ENCODE data around the gene CRABP2. TPM values are rescaled to one million over a fixed set of nuclear protein-coding genes. Genes with fewer than 3 reads are reported as not detected.
A peak's percentile ranks its signal among the peaks of the same experiment; 100 is the strongest.

Gene CRABP2
- total and polyA plus RNA-seq, 2 of the 4 experiments (the other 2 are of a cell fraction): 6.3 to 15.7 TPM

DNA sequence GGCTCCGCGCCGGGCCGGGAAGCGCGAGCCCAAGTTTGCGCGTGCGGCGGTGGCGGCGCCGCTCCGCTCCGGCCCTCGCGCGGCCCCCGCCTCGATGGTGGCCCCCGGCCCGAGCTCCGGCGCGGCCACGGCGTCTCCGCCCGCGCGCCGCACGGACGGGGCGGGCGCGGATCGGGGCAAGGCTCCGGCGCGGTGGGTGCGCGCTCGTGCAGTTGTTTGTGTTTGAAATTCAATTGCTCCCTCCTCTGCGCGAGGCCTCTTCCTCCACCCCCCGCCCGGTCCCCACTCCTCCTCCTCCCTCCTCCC lies 46.0 kb upstream of the CRABP2 start, which contains the start of gene HDGF (continued):
- TF ChIP-seq MAZ (IDR thresholded peaks at IDR 0.05; ENCODE audit: borderline replicate concordance, low read depth, low read length) (no peak), MAFK (IDR thresholded peaks at IDR 0.05; ENCODE audit: low read depth, low read length) (no peak), RFX5 (IDR thresholded peaks at IDR 0.05; ENCODE audit: low read depth, low read length) (no peak), SMC3 (IDR thresholded peaks at IDR 0.05; ENCODE audit: low read depth, low read length) (no peak)

DNA sequence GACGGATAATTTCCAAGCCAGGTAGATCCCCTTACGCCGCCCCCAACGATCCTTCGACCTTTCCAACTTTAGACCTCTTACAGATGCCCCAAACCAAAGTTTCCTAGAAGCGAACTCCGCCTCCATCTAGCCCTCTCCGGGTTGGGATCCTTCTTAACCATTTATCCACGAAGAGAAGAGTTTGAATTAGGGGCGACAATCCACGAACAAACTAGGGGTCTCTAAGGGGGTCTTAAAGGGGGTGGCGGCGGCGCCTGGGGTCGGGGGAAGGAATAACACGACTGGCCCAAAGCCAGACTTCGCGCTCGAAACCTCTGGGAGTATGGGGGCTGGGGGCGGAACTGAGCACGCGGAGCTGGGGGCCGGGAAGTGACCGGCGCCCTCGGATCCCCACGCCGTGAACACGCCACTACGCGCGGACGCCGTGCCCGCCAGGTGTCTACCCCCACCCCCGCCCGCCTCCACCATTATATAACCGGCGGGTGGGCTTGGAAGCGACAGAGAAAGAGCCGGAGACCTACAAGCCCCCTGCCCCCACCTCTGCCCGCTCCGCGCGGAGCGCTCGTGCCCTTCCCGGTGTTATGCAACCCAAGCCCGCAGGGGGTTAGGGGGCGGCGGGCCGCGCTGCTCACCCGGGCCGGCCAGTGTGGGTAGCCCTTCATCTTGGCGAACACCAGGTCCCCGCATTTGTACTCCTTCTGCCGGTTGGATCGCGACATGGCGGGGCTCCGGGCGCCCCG lies 45.5 kb upstream of the CRABP2 start:
- Histone ChIP-seq H2BK20ac (ENCODE audit: low read depth, low read length) (0 out of 2 replicates have a peak overlapping the region, but pooled peaks have one; percentile 13), H2AK5ac (ENCODE audit: low read depth, low read length) (peak overlapping the region; percentile 83; the same call in 1 of the 2 replicates), H3K9me3 (ENCODE audit: control insufficient read depth, insufficient read depth, low read length) (no peaks in the 10 kb centered on the region), H3K4ac (ENCODE audit: low read depth, low read length) (peak overlapping the region; percentile 98), H2AFZ (replicated peaks; ENCODE audit: low read length, poor library complexity) (peak overlapping the region; percentile 76), H3K27ac (ENCODE audit: insufficient read depth, low read length) (peak overlapping the region; percentile 95), H2BK15ac (ENCODE audit: low read depth, low read length) (peak overlapping the region; percentile 32; the same call in 1 of the 3 replicates), H3K9ac (ENCODE audit: low read depth, low read length) (peak overlapping the region; percentile 78), H4K20me1 (ENCODE audit: insufficient read depth, low read length) (0 out of 2 replicates have a peak, but pooled peaks cover 1% of the 10 kb centered on the region), H3K27me3 (ENCODE audit: control insufficient read depth, insufficient read depth, low read length) (no peaks in the 10 kb centered on the region), H2AK9ac (replicated peaks; ENCODE audit: low read depth, low read length, poor library complexity) (peak overlapping the region; percentile 100), H3K4me3 (ENCODE audit: insufficient read depth, low read depth, low read length) (peak overlapping the region; percentile 86), H3K36me3 (ENCODE audit: control insufficient read depth, insufficient read depth, low read length) (no peaks in the 10 kb centered on the region), H3K14ac (replicated peaks; ENCODE audit: low read depth, low read length) (peak overlapping the region; percentile 99), H3K23ac (ENCODE audit: low read depth, low read length) (peak overlapping the region; percentile 97), H3K79me1 (ENCODE audit: low read depth in 1 of 2, low read length in 2 of 2) (peaks cover 13 to 59% of the 10 kb centered on the region in 2 experiments), H3K18ac (ENCODE audit: low read depth, low read length) (peak overlapping the region; percentile 38), H3K9me1 (ENCODE audit: insufficient read depth, low read length) (peaks cover 17% of the 10 kb centered on the region; the same call in 1 of the 2 replicates), H4K91ac (ENCODE audit: insufficient read depth, low read depth, low read length) (peak overlapping the region; percentile 99), H3K4me2 (ENCODE audit: low read depth, low read length) (peak overlapping the region; percentile 93), H2BK120ac (ENCODE audit: low read depth, low read length) (peak overlapping the region; percentile 69), H4K5ac (ENCODE audit: low read depth, low read length) (peak overlapping the region; percentile 31), H3K56ac (ENCODE audit: extremely low read depth, insufficient read depth, low read length) (peak overlapping the region; percentile 81), H2BK5ac (ENCODE audit: low read depth, low read length, poor library complexity, severe bottlenecking) (peak overlapping the region; percentile 98), H4K8ac (ENCODE audit: low read depth in 2 of 2, low read length in 2 of 2) (peak overlapping the region; percentile 93 to 96), H3K4me1 (ENCODE audit: control insufficient read depth, insufficient read depth, low read length) (peaks cover 35% of the 10 kb centered on the region)
- ChIA-PET CTCF (interaction anchor here (1.3 kb wide), 1 partner anchor 45 kb away, joined by 4 read pairs; the partner anchor contains the start of gene CRABP2), POLR2A (ENCODE audit: unreplicated experiment) (interaction anchor here (1.2 kb wide), 1 partner anchor 16 kb away, joined by 7 read pairs; the partner anchor contains the start of gene PRCC)
- TSS peak; percentile 16 for BruUV-seq (replicated peaks)
- DNase-seq: no peak
- intact Hi-C loops (cut with micrococcal nuclease) (no loop called here), in situ Hi-C loops (cut with MboI; ENCODE audit: low sequenced_read_pairs) (no loop called here), dilution Hi-C loops (cut with HindIII; ENCODE audit: low sequenced_read_pairs, unreplicated experiment) (no loop called here)
- peak; percentile 10 for ATAC-seq (ENCODE audit: low read depth)
- WGBS, 2 experiments (ENCODE audit: extremely low coverage in 2 of 2, insufficient read length in 1 of 2): 0% methylated on average over 22 of the region's 64 CpGs; no CpG with 5 or more reads in 1 of the 2 experiments
- TF ChIP-seq RAD21 (IDR thresholded peaks at IDR 0.05; ENCODE audit: low read length): no peak
- no peak for TF ChIP-seq SMC3 (IDR thresholded peaks at IDR 0.05; ENCODE audit: low read depth, low read length)
- TF ChIP-seq CEBPB (IDR thresholded peaks at IDR 0.05; ENCODE audit: low read depth, low read length): peak; percentile 89
- TF ChIP-seq BHLHE40 (IDR thresholded peaks at IDR 0.05; ENCODE audit: low read depth, low read length): peak; percentile 30; the same call in 1 of the 2 replicates
- no peak for TF ChIP-seq MAZ (IDR thresholded peaks at IDR 0.05; ENCODE audit: borderline replicate concordance, low read depth, low read length)
- no peak for TF ChIP-seq MAFK (IDR thresholded peaks at IDR 0.05; ENCODE audit: low read depth, low read length)
- TF ChIP-seq MXI1 (IDR thresholded peaks at IDR 0.05; ENCODE audit: borderline replicate concordance, low read depth, low read length): peak; percentile 67; the same call in 1 of the 2 replicates
- TF ChIP-seq RFX5 (IDR thresholded peaks at IDR 0.05; ENCODE audit: low read depth, low read length): no peak
- no peak for TF ChIP-seq POLR2A (IDR thresholded peaks at IDR 0.05; ENCODE audit: low read depth, low read length)
- no peak for TF ChIP-seq NFE2L2 (IDR thresholded peaks at IDR 0.05; ENCODE audit: low read depth, low read length)
- TF ChIP-seq FOS (IDR thresholded peaks at IDR 0.05; ENCODE audit: low read depth, low read length): no peak
- TF ChIP-seq, protein P1, sequence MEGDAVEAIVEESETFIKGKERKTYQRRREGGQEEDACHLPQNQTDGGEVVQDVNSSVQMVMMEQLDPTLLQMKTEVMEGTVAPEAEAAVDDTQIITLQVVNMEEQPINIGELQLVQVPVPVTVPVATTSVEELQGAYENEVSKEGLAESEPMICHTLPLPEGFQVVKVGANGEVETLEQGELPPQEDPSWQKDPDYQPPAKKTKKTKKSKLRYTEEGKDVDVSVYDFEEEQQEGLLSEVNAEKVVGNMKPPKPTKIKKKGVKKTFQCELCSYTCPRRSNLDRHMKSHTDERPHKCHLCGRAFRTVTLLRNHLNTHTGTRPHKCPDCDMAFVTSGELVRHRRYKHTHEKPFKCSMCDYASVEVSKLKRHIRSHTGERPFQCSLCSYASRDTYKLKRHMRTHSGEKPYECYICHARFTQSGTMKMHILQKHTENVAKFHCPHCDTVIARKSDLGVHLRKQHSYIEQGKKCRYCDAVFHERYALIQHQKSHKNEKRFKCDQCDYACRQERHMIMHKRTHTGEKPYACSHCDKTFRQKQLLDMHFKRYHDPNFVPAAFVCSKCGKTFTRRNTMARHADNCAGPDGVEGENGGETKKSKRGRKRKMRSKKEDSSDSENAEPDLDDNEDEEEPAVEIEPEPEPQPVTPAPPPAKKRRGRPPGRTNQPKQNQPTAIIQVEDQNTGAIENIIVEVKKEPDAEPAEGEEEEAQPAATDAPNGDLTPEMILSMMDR (conservative IDR thresholded peaks at IDR 0.05; ENCODE audit: low read depth, low read length): no peak
- TF ChIP-seq RCOR1 (IDR thresholded peaks at IDR 0.05; ENCODE audit: insufficient replicate concordance, low read length): no peak
